H1 (cell line): Measurements from ENCODE around the gene RGMB. TPM values are rescaled to one million over a fixed set of nuclear protein-coding genes. Genes with fewer than 3 reads are reported as not detected.
"Not testable (repeated sequence)": the region's sequence is repeated elsewhere in the genome, so short reads cannot be mapped to it uniquely, and the experiment has no call there.

Source experiments
- CTCF ChIA-PET: fragments of 300-600 bp; sonication (Branson Sonifier 250); formaldehyde crosslinking; loops from one replicate; lab custom pipeline; 2021; ENCODE audit not compliant: partially characterized antibody; lab: Charles Lee
- POLR2A ChIA-PET: fragments of 300-600 bp; sonication (Branson Sonifier 250); formaldehyde crosslinking; loops from one replicate; lab custom pipeline; 2021; ENCODE audit warnings: inconsistent platforms; ENCODE audit not compliant: partially characterized antibody; lab: Charles Lee
- DNase-seq, 2 experiments: peaks; one replicate each; pipeline versions ENCODE4 v3.0.0 to v3.0.0-alpha.2; 2010 to 2022; ENCODE audit warnings: low spot score in 2 of 2, low read depth in 1 of 2, mixed read lengths in 1 of 2
- FAIRE-seq: peaks from 2 replicates; lab custom pipeline; 2011; peaks lifted over from hg19 to GRCh38; lab: Jason Lieb, UNC
- H2AFZ ChIP-seq: 2 replicates; pipeline ENCODE4 v1.8.1; 2012; ENCODE audit warnings: low read length, inconsistent platforms
- H2AK5ac ChIP-seq: 2 replicates; pipeline ENCODE4 v1.6.1; 2013; ENCODE audit warnings: low read depth, low read length
- H2BK120ac ChIP-seq: replicated peaks from 2 replicates; pipeline ENCODE3; 2013; ENCODE audit warnings: low read depth, low read length, inconsistent platforms
- H2BK12ac ChIP-seq: 2 replicates; pipeline ENCODE4 v1.6.1; 2013; ENCODE audit warnings: low read depth, low read length
- H2BK15ac ChIP-seq: 2 replicates; pipeline ENCODE4 v1.6.1; 2013; ENCODE audit warnings: low read length
- H2BK20ac ChIP-seq: 2 replicates; pipeline ENCODE4 v1.6.1; 2013; ENCODE audit warnings: low read length
- H2BK5ac ChIP-seq: 2 replicates; pipeline ENCODE4 v1.6.1; 2013; ENCODE audit warnings: low read depth, low read length
- H3K14ac ChIP-seq: 2 replicates; pipeline ENCODE4 v1.6.1; 2013; ENCODE audit warnings: inconsistent platforms; ENCODE audit not compliant: insufficient read length
- H3K18ac ChIP-seq: 2 replicates; pipeline ENCODE4 v1.6.1; 2013; ENCODE audit warnings: low read length; ENCODE audit errors: extremely low read depth
- H3K23ac ChIP-seq: 2 replicates; pipeline ENCODE4 v1.6.1; 2013; ENCODE audit warnings: inconsistent platforms; ENCODE audit not compliant: insufficient read length
- H3K23me2 ChIP-seq: 2 replicates; pipeline ENCODE4 v1.6.1; 2013; ENCODE audit warnings: low read depth, low read length
- H3K27ac ChIP-seq: 2 replicates; pipeline ENCODE4 v1.6.1; 2011; ENCODE audit warnings: low read depth, low read length, inconsistent platforms
- H3K27me3 ChIP-seq, 4 experiments: replicated peaks in 1 of 4; 1 replicate in 1 of 4; 2 replicates in 3 of 4; pipeline versions ENCODE4 v1.6.1 to v1.8.1; 2011 to 2013; ENCODE audit warnings: low read length in 3 of 4, mild to moderate bottlenecking in 3 of 4, inconsistent platforms in 2 of 4, mixed read lengths in 2 of 4, moderate library complexity in 1 of 4; ENCODE audit not compliant: control insufficient read depth in 3 of 4, insufficient read depth in 3 of 4; ENCODE audit errors: extremely low read depth in 1 of 4
- H3K36me3 ChIP-seq, 4 experiments: 2 replicates each; pipeline versions ENCODE4 v1.6.1 to v1.8.1; 2011 to 2013; ENCODE audit warnings: mild to moderate bottlenecking in 4 of 4, low read length in 3 of 4, moderate library complexity in 2 of 4, control low read depth in 1 of 4, inconsistent platforms in 1 of 4; ENCODE audit not compliant: insufficient read depth in 4 of 4, control insufficient read depth in 2 of 4
- H3K4ac ChIP-seq: replicated peaks from 2 replicates; pipeline ENCODE3; 2013; ENCODE audit warnings: low read length, low read depth, mixed read lengths, inconsistent platforms; ENCODE audit not compliant: insufficient read length
- H3K4me1 ChIP-seq, 4 experiments: replicated peaks in 1 of 4; 1 replicate in 1 of 4; 2 replicates in 3 of 4; pipeline versions ENCODE4 v1.6.1 to v1.8.1; 2011 to 2013; ENCODE audit warnings: low read length in 3 of 4, inconsistent platforms in 2 of 4, mixed read lengths in 1 of 4; ENCODE audit not compliant: insufficient read depth in 4 of 4, control insufficient read depth in 3 of 4
- H3K4me2 ChIP-seq, 2 experiments: 2 replicates each; pipeline versions ENCODE4 v1.6.1 to v1.8.1; 2011 to 2013; ENCODE audit warnings: low read depth in 2 of 2, low read length in 2 of 2, control low read depth in 1 of 2, inconsistent platforms in 1 of 2, mild to moderate bottlenecking in 1 of 2; ENCODE audit not compliant: insufficient read depth in 1 of 2
- H3K4me3 ChIP-seq, 4 experiments: fragments of 200-600, 300-600 bp in 1 of 4; sonication (generic), shearing (Covaris generic), sonication (Bioruptor Twin) in 1 of 4; 2 replicates each; pipeline versions ENCODE4 v1.5.1 to v1.8.1; 2011 to 2016; ENCODE audit warnings: low read length in 4 of 4, low read depth in 3 of 4, control low read depth in 2 of 4, inconsistent platforms in 2 of 4, mild to moderate bottlenecking in 2 of 4, mixed read lengths in 1 of 4, moderate library complexity in 1 of 4; ENCODE audit not compliant: insufficient read depth in 2 of 4; ENCODE audit errors: extremely low read depth in 1 of 4
- H3K56ac ChIP-seq: replicated peaks from 2 replicates; pipeline ENCODE3; 2013; ENCODE audit warnings: low read depth, mild to moderate bottlenecking, mixed read lengths, low read length, inconsistent platforms; ENCODE audit not compliant: insufficient read length
- H3K79me1 ChIP-seq: 2 replicates; pipeline ENCODE4 v1.6.1; 2013; ENCODE audit warnings: low read depth, low read length, control low read depth
- H3K79me2 ChIP-seq, 2 experiments: 2 replicates each; pipeline versions ENCODE4 v1.6.1 to v1.8.1; 2012 to 2013; ENCODE audit warnings: low read length in 2 of 2, mild to moderate bottlenecking in 2 of 2, inconsistent platforms in 1 of 2; ENCODE audit not compliant: insufficient read depth in 2 of 2, control insufficient read depth in 1 of 2
- H3K9ac ChIP-seq, 4 experiments: replicated peaks in 1 of 4; 1 replicate in 1 of 4; 2 replicates in 3 of 4; pipeline versions ENCODE4 v1.6.1 to v1.8.1; 2011 to 2013; ENCODE audit warnings: low read depth in 3 of 4, low read length in 3 of 4, control low read depth in 2 of 4, mild to moderate bottlenecking in 2 of 4, moderate library complexity in 2 of 4, inconsistent platforms in 1 of 4; ENCODE audit errors: extremely low read depth in 1 of 4
- H3K9me3 ChIP-seq, 2 experiments: 2 replicates each; pipeline versions ENCODE4 v1.6.1 to v1.8.1; 2012 to 2013; ENCODE audit warnings: mild to moderate bottlenecking in 2 of 2, moderate library complexity in 2 of 2, control low read depth in 1 of 2, inconsistent platforms in 1 of 2, low read depth in 1 of 2, low read length in 1 of 2, mixed read lengths in 1 of 2; ENCODE audit not compliant: insufficient read depth in 2 of 2
- H4K20me1 ChIP-seq, 2 experiments: replicated peaks in 1 of 2; 2 replicates each; pipeline versions ENCODE3 to v1.8.1; 2011 to 2013; ENCODE audit warnings: inconsistent platforms in 2 of 2, low read length in 2 of 2, mild to moderate bottlenecking in 1 of 2; ENCODE audit not compliant: insufficient read depth in 2 of 2, control insufficient read depth in 1 of 2
- H4K5ac ChIP-seq: 2 replicates; pipeline ENCODE4 v1.6.1; 2013; ENCODE audit warnings: low read length, low read depth, mixed read lengths, inconsistent platforms; ENCODE audit not compliant: insufficient read length
- H4K8ac ChIP-seq: 2 replicates; pipeline ENCODE4 v1.8.0; 2013; ENCODE audit warnings: mild to moderate bottlenecking, moderate library complexity, low read length, inconsistent platforms; ENCODE audit not compliant: insufficient read depth; ENCODE audit errors: extremely low read depth
- H4K91ac ChIP-seq: replicated peaks from 2 replicates; pipeline ENCODE3; 2013; ENCODE audit warnings: low read length, mixed read lengths, inconsistent platforms; ENCODE audit not compliant: insufficient read length
- WGBS, 2 experiments: shearing (Covaris generic) in 1 of 2; methylation state at CpG; one replicate each; pipeline versions ENCODE4 v1.1.6 to v1.1.7; 2013 to 2015; ENCODE audit warnings: low lambda C conversion rate in 2 of 2, mixed read lengths in 2 of 2, inconsistent platforms in 1 of 2, low coverage in 1 of 2, missing lambda C conversion rate in 1 of 2; ENCODE audit not compliant: insufficient replicate concordance in 2 of 2, insufficient coverage in 1 of 2, insufficient read length in 1 of 2; ENCODE audit errors: extremely low coverage in 1 of 2, missing lambda C conversion rate in 1 of 2; 5-methylcytosine and 5-hydroxymethylcytosine counted together
- polyA plus RNA-seq, 7 experiments: library from polyadenylated mRNA; depleted of rRNA in 3 of 7; stranded (reverse) in 5 of 7; unstranded in 2 of 7; fragments of >200 nt in 5 of 7; fragments of 200-250 nt in 2 of 7; gene quantifications; 1 replicate in 5 of 7; 2 replicates in 1 of 7; 4 replicates in 1 of 7; pipeline versions ENCODE4 v1.2.1 to v1.2.3, GENCODE V29; 2011 to 2013; ENCODE audit warnings: missing spikeins in 2 of 7, mixed read lengths in 2 of 7
- total RNA-seq: library from RNA; stranded (reverse); fragmentation: NEBNext Ultra II Directional; extraction: Animal tissue kit (Norgen Biotek cat#: 25700); gene quantifications from 2 replicates; pipeline ENCODE4 v1.2.1, GENCODE V29; 2021

RGMB gene
- total and polyA plus RNA-seq, 2 of the 8 experiments (the other 6 are each of a cell fraction or from before 2014, with no cell fraction given): 11.7 to 27.0 TPM

- H3K9me3 ChIP-seq, H3K23ac ChIP-seq, H3K27me3 ChIP-seq, H2AK5ac ChIP-seq, H2BK15ac ChIP-seq, H2BK5ac ChIP-seq, H3K4me2 ChIP-seq, H2BK12ac ChIP-seq, H4K5ac ChIP-seq, H4K91ac ChIP-seq, POLR2A ChIA-PET, H3K18ac ChIP-seq, H3K14ac ChIP-seq, H3K27ac ChIP-seq, H4K8ac ChIP-seq, H4K20me1 ChIP-seq, H3K56ac ChIP-seq, H3K79me1 ChIP-seq, H2BK120ac ChIP-seq, H3K4me3 ChIP-seq, H3K4me1 ChIP-seq, H3K79me2 ChIP-seq, H2BK20ac ChIP-seq, H3K4ac ChIP-seq, H2AFZ ChIP-seq, H3K36me3 ChIP-seq, H3K23me2 ChIP-seq, CTCF ChIA-PET, H3K9ac ChIP-seq, FAIRE-seq, DNase-seq: not testable (repeated sequence)
- WGBS, 2 experiments: 87% methylated on average over 4 of the region's 4 CpGs; no CpG with 5 or more reads in 1 of the 2 experiments
These were observed 34.8 kb upstream of the RGMB start for GRCh38 chr5:98738481-98739149.
